COLO829 (cell line): ENCODE results near the gene TSPAN31.

ENCODE experiments used
- DNase-seq: peaks from one replicate; pipeline ENCODE4 v3.0.0; 2012; ENCODE audit warnings: low spot score

TSPAN31 gene

DNA sequence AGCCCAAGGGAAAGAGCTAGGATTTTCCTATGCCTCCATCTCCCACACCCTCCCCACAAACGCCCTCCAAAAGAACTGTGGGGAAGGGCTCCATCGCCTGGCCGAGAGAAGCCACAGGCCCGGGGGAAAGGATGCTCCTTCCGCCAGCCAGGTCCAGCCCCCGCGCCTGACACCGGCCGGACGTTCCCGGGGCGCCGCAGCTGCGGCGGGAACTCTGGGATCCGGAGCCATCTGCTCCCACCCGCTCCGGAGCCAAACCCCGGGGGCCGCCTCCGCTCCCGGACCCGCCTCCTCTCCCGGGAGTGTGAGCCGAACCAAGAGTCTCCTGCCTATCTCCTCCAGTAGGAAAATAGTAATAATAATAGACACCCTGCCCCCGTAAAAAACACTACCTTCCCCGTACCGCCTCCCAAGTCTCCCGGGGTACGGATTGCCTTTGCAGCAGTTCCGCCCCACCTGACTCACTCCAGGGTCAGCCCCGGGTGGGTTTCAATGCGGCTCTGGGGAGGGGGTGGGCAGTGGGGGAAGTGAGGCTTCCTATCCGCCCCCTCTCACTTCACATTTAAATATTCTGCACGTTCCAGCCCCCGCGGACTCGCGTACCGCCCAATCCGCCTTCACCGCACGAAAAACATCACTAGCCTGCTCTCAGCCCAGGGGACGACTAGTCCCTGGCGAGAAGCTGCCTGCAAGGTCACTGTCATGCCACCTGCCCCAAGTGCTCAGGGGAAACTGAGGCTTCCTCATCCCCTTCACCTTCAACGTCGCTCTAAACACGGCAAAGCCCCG is 8.7 kb upstream of the TSPAN31 start:
- peak; percentile 57 for DNase-seq

DNA sequence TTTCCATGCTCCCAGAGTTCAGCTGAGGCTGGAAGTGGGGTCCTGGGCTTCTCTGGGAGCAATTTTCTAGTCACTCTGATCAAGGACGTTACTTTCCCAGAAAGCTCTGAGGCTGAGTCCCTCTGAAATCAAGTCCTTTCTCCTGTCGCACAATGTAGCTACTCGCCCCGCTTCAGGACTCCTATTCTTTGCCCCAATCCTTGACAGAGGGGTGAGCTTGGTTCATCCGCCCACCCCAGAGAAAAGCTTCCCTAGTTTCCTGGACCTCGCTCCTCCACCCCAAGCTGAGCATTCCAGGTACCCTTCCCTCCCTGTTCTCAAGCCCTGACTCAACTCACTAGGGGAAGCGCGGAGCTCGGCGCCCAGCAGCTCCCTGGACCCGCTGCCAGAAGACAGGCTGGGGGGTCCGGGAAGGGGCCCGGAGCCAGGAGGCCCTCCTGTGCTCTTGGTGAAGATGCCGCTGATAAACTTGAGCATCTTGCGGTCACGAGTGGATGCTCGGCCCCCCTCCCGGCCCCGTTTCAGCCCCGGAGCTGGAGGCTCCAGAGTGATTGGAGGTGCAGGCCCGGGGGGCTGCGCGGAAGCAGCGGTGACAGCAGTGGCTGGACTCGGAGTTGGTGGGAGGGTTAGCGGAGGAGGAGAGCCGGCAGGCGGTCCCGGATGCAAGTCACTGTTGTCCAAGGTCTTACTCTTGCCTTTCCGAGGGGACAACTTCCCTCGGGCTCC is 7.9 kb upstream of the TSPAN31 start:
- DNase-seq = no peak

- DNase-seq = no peak
These were observed 7.1 kb upstream of the TSPAN31 start for GRCh38 chr12:57737467-57738460.

DNA sequence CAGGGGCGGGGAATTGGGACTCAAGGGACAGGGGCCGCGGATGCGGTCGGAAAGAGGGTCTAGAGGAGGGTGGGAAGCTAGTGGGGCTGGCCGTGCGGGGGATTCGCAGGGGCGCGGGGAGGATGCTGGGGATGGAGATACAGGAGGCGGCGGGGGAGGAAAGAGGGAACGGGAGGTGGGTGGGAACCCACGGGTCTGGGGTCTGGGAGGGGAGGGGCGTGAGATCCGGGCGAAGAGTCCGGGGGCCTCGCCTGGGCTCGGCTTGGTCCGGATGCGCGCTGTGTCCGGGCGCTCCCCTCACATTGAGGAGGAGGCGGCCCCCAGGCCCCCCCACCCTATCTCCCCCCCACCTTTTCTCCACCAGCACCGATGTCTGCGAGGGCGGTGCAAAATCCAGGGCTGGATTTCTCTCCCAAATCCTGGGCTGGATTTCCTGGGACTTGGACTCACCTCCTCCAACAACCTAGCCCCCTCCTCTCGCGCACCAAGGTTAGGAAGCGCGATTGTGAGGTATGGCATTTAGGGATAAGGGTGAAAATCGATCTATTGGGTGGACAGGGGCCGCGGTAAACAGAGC is 6.1 kb upstream of the TSPAN31 start, which contains the start of gene AGAP2:
AGAP2 (minus strand) TSS at position 82 of the 577 bp plus-strand sequence. CDS start 496 bp downstream, outside the sequence.
- no peak for DNase-seq

- no peak for DNase-seq
These were observed 5.5 kb upstream of the TSPAN31 start for GRCh38 chr12:57739387-57739786.

GRCh38 chr12:57739914-57740538 is 4.8 kb upstream of the TSPAN31 start:
- no peak for DNase-seq

DNA sequence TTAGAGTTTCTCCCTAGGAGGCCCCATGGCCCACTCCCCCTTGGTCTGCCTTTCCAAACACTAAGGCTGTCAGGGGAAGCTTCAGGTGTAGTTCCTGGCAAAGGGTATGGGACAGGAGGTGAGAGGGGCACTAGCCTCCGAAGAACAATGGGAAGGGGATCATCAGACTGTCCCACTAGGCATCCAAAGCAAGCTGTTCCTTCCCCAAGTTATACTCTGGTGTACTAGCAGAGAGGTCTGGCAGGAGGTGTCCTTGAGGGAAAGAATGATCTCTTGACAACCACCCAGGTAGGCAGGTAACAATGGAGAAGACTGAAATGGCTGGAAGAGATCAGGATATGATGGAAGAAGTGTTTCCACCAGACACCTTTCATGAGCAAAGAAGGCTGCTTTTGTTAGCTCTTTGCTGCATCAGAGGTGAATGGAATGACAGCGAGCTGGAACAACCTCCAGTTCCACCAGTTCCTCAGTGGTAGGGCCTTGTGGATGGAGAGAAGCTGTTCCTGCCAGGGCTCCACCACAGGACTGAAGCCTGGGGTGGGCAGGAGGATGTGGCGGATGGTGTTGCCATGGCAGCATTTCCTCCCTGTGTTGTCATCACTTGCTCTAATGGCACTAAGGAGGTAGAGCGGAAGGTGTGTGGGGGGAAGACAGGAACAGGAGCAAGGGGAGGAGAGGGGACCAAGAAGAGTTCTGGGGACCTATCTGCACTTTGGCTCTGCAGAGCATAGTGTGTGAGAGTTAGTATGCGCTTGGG is 4.0 kb upstream of the TSPAN31 start:
- no peak for DNase-seq

GRCh38 chr12:57741413-57741789 is 3.4 kb upstream of the TSPAN31 start:
- no peak for DNase-seq

DNA sequence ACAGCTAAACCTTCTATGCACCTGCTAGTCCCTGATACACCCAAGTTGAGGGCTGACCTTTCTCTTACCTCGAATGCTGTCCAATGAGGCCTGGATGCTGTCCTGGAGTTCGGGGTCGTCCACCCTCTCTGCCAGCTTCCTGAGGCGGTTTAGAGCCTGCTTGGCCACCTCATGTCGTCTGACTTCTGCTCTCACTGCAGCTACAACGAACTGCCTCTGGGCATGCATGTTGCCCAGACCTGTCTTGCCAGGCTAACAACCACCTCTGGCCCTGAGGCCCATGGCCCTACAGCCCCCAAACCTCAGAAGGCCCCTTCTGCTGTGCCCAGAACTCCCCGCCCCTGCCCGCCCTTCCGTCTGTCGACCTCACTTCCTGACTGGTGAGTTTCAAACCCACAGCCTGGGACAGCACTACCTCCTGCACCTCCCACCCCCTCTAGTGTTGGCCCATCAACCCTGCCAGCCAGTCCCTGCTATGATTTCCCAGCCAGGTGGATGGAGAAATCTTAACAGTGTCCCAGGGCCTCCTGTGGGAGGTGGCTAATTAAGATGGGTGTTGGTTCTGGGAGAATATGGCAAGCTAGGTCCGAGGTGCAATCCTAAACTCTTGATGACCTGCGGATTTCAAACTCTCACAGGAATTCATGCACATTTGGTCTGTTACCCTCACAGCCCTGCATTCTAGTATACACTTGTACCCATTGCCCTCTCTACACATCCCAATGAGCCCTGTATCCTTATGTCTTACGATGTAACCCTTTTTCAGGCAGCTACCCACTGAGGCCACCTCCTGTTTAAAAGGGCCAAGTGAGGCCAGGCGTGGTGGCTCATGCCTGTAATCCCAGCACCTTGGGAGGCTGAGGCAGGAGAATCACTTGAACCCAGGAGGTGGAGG is 2.7 kb upstream of the TSPAN31 start:
- no peak for DNase-seq

- no peak for DNase-seq
These were observed 1.1 kb upstream of the TSPAN31 start for GRCh38 chr12:57743769-57744168.

- peak; percentile 87 for DNase-seq
These were observed 554 bp upstream of the TSPAN31 start for GRCh38 chr12:57744194-57744776.

DNA sequence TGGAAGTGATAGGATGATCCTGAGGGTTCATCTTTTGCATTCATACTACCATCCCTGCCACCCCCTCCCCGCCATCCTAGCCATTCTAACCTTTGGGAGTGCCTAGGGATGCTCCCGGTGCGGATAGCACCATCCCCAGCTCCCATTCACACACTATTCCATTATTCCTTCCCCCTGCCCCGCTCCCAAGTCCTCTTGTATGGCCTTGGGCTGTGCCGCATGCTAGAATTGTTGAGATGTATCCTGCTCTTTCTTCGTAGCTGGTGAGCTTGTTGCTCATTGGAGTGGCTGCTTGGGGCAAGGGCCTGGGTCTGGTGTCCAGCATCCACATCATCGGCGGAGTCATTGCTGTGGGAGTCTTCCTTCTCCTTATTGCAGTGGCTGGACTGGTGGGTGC is 644 bp downstream of the TSPAN31 start:
- no peak for DNase-seq

GRCh38 chr12:57746025-57746424 is 1.2 kb downstream of the TSPAN31 start:
- no peak for DNase-seq

DNA sequence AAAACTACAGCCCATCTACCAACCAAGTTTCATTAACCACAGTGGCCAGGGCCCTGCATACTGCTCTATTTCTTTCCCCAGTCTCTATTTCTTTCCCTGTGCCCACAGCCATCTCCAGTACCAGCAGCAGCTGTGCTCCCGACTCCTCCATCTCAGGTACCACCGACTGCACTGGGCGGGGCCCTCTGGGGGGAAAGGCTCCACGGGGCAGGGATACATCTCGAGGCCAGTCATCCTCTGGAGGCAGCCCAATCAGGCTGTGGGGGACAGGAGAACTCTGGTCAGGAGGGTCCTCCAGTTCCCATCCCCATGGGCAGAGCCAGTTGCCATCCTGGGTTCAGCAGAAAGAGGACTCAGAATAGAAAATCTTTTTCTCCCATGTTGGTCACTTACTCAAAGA is 4.2 kb downstream of the TSPAN31 start:
- DNase-seq = no peak

- DNase-seq = no peak
These were observed 6.0 kb downstream of the TSPAN31 start for GRCh38 chr12:57750561-57751431.

GRCh38 chr12:57751432-57751787 is 6.6 kb downstream of the TSPAN31 start:
- DNase-seq = no peak

DNA sequence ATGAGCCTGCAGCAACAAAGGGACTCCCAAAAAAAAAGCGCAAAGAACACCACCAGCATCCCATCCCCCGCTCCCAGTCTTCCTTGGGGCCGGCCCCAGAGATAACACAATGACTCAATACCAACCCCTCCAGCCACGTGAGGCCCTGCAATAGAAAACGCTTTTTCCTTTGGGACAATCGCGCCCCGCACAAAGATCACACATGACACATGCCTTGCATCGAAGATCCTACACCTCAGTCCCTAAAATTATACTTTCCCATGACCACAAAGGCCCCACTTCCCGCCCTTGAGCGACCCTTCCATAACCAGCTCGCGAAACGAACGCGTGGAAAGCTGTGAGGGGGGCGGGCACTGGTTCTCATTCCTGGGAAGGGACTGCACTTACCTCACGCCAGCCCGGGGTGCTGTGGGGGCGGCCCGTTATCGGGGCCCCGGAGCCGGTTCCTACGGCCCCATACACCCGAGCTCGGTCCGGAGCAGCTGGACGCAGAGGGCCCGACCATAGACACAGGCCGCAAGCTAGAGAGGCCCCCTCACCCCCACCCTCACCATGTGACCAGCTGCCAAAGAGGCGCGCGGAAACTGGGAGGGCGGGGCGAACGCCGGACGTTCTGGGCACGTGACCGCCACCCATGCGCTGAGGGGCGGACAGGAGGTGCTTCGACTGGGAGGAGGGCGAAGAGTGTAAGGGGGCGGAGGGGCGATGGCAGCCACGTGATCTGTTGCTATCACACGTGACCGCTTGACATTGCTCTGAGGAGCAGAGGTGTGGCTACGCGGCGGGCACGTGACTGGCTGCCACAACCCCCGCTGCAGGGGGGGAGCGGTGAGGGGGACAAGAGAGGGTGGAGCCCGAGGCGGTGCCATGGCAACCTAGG is 7.2 kb downstream of the TSPAN31 start, which contains the start of gene CDK4:
CDK4 (minus strand) TSS at position 523 of the 880 bp plus-strand sequence. CDS start 593 bp downstream, outside the sequence.
- peak; percentile 100 for DNase-seq
